ENCODE results near the gene TBC1D9B.

- TF ChIP-seq POLR2A (IDR thresholded peaks at IDR 0.05) (no peak), POLR2AphosphoS5 (IDR thresholded peaks at IDR 0.05) (no peak), CTCF (IDR thresholded peaks at IDR 0.05) (no peak), EP300 (IDR thresholded peaks at IDR 0.05) (no peak)
Observed at GRCh38 chr5:179879690-179880010, 28.0 kb downstream of the TBC1D9B start.
